Neural progenitor cell (in vitro differentiated cells): Measurements from ENCODE around the gene GRN. TPM values are rescaled to one million over a fixed set of nuclear protein-coding genes. Genes with fewer than 3 reads are reported as not detected.

Experiments
- DNase-seq: peaks from one replicate; pipeline ENCODE4 v3.0.0-alpha.2; 2016; ENCODE audit warnings: low spot score
- H2AFZ ChIP-seq: fragments of 200-600 bp; sonication (generic); replicated peaks from 2 replicates; pipeline ENCODE4 v1.6.1; 2016; ENCODE audit warnings: antibody characterized with exemption
- H3F3A ChIP-seq: fragments of 200-600 bp; sonication (generic); 2 replicates; pipeline ENCODE4 v1.6.1; 2016; ENCODE audit warnings: antibody characterized with exemption, low read depth
- H3K27ac ChIP-seq: fragments of 200-600 bp; sonication (generic); 2 replicates; pipeline ENCODE4 v1.5.1; 2016; ENCODE audit warnings: mild to moderate bottlenecking
- H3K27me3 ChIP-seq: fragments of 200-600 bp; sonication (generic); 2 replicates; pipeline ENCODE4 v1.6.1; 2016; ENCODE audit warnings: mild to moderate bottlenecking, moderate library complexity
- H3K36me3 ChIP-seq: fragments of 200-600 bp; sonication (generic); 2 replicates; pipeline ENCODE4 v1.5.1; 2016
- H3K4me1 ChIP-seq: fragments of 200-600 bp; sonication (generic); 2 replicates; pipeline ENCODE4 v1.6.1; 2016; ENCODE audit warnings: mixed run types
- H3K4me2 ChIP-seq: fragments of 200-600 bp; sonication (generic); 2 replicates; pipeline ENCODE4 v1.6.1; 2016
- H3K4me3 ChIP-seq: fragments of 200-600 bp; sonication (generic); 2 replicates; pipeline ENCODE4 v1.5.1; 2016
- H3K79me2 ChIP-seq: fragments of 200-600 bp; sonication (generic); 2 replicates; pipeline ENCODE4 v1.6.1; 2016; ENCODE audit warnings: low read depth
- H3K9ac ChIP-seq: fragments of 200-600 bp; sonication (generic); 2 replicates; pipeline ENCODE4 v1.6.1; 2016
- H3K9me3 ChIP-seq: fragments of 200-600 bp; sonication (generic); 2 replicates; pipeline ENCODE4 v1.5.1; 2016; ENCODE audit warnings: low read depth
- H4K20me1 ChIP-seq: fragments of 200-600 bp; sonication (generic); 2 replicates; pipeline ENCODE4 v1.6.1; 2016; ENCODE audit warnings: low read depth
- H3K27ac Mint-ChIP-seq: 3 replicates; pipeline ENCODE4 v1.8.0; 2021; ENCODE audit warnings: mixed read lengths
- H3K27me3 Mint-ChIP-seq: 2 replicates; pipeline ENCODE4 v1.8.0; 2022; ENCODE audit warnings: low read depth, mild to moderate bottlenecking, inconsistent platforms, moderate library complexity, mixed read lengths; ENCODE audit not compliant: insufficient read depth
- H3K36me3 Mint-ChIP-seq: 3 replicates; pipeline ENCODE4 v1.8.0; 2021; ENCODE audit warnings: mixed read lengths
- H3K4me1 Mint-ChIP-seq: 3 replicates; pipeline ENCODE4 v1.8.0; 2021; ENCODE audit warnings: mixed read lengths
- H3K4me3 Mint-ChIP-seq: 3 replicates; pipeline ENCODE4 v1.8.0; 2021; ENCODE audit warnings: mild to moderate bottlenecking, moderate library complexity, mixed read lengths
- H3K9me3 Mint-ChIP-seq: 3 replicates; pipeline ENCODE4 v1.8.0; 2020; ENCODE audit warnings: mixed read lengths
- EZH2 ChIP-seq: fragments of 200-600 bp; sonication (generic); IDR thresholded peaks from 2 replicates; pipeline ENCODE4 v1.6.1; 2017; ENCODE audit warnings: antibody characterized with exemption, mild to moderate bottlenecking, moderate library complexity
- EZH2phosphoT487 ChIP-seq: fragments of 200-600 bp; sonication (generic); IDR thresholded peaks from 2 replicates; pipeline ENCODE4 v1.6.1; 2017; ENCODE audit warnings: antibody characterized with exemption
- total RNA-seq: library from RNA; depleted of rRNA; stranded (reverse); fragments of >200 nt; gene quantifications from 2 replicates; pipeline ENCODE4 v1.2.3, GENCODE V29; 2015; ENCODE audit warnings: low replicate concordance
- TF ChIP-seq, protein P1 (sequence below): fragments of 200-600 bp; sonication (generic); IDR thresholded peaks from 2 replicates; pipeline ENCODE4 v1.5.1; 2017; ENCODE audit warnings: antibody characterized with exemption, mild to moderate bottlenecking

Gene GRN
- total RNA-seq, 1 donor from 2014 or later = 28.2 TPM

GRCh38 chr17:44334727-44335126, 10.4 kb upstream of the GRN start:
- Mint-ChIP-seq H3K36me3 (no peaks in the 10 kb centered on the region), H3K9me3 (no peaks in the 10 kb centered on the region), H3K4me1 (peaks cover 10% of the 10 kb centered on the region), H3K4me3 (no peak overlapping the region), H3K27me3 (peaks cover 6% of the 10 kb centered on the region), H3K27ac (no peak overlapping the region)
- H4K20me1 ChIP-seq = no peaks in the 10 kb centered on the region
- H3K4me2 ChIP-seq = no peak overlapping the region
- H3K79me2 ChIP-seq = no peaks in the 10 kb centered on the region
- H3K27me3 ChIP-seq = no peaks in the 10 kb centered on the region
- no peak for TF ChIP-seq EZH2phosphoT487
- no peak for TF ChIP-seq EZH2
- TF ChIP-seq, protein P1, sequence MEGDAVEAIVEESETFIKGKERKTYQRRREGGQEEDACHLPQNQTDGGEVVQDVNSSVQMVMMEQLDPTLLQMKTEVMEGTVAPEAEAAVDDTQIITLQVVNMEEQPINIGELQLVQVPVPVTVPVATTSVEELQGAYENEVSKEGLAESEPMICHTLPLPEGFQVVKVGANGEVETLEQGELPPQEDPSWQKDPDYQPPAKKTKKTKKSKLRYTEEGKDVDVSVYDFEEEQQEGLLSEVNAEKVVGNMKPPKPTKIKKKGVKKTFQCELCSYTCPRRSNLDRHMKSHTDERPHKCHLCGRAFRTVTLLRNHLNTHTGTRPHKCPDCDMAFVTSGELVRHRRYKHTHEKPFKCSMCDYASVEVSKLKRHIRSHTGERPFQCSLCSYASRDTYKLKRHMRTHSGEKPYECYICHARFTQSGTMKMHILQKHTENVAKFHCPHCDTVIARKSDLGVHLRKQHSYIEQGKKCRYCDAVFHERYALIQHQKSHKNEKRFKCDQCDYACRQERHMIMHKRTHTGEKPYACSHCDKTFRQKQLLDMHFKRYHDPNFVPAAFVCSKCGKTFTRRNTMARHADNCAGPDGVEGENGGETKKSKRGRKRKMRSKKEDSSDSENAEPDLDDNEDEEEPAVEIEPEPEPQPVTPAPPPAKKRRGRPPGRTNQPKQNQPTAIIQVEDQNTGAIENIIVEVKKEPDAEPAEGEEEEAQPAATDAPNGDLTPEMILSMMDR = no peak
- no peak overlapping the region for H3K4me3 ChIP-seq
- H3K36me3 ChIP-seq = no peaks in the 10 kb centered on the region
- H2AFZ ChIP-seq = no peak overlapping the region
- peaks cover 9% of the 10 kb centered on the region for H3F3A ChIP-seq
- no peak overlapping the region for H3K9ac ChIP-seq
- H3K4me1 ChIP-seq = no peaks in the 10 kb centered on the region
- DNase-seq = no peak
- H3K9me3 ChIP-seq = no peaks in the 10 kb centered on the region
- H3K27ac ChIP-seq = no peak overlapping the region

- no peak overlapping the region for H3K27ac ChIP-seq
- no peaks in the 10 kb centered on the region for H3K36me3 ChIP-seq
- no peak overlapping the region for H3K9ac ChIP-seq
- peaks cover 6% of the 10 kb centered on the region for H3K27me3 ChIP-seq
- no peak for DNase-seq
- no peaks in the 10 kb centered on the region for H3K9me3 Mint-ChIP-seq
- no peak overlapping the region for H3K4me2 ChIP-seq
- H3F3A ChIP-seq = peaks cover 9% of the 10 kb centered on the region
- no peaks in the 10 kb centered on the region for H3K36me3 Mint-ChIP-seq
- H2AFZ ChIP-seq = no peak overlapping the region
- peaks cover 10% of the 10 kb centered on the region for H3K4me1 Mint-ChIP-seq
- H3K27me3 Mint-ChIP-seq = peaks cover 6% of the 10 kb centered on the region
- no peaks in the 10 kb centered on the region for H3K4me1 ChIP-seq
- H3K4me3 ChIP-seq = no peak overlapping the region
- no peaks in the 10 kb centered on the region for H3K9me3 ChIP-seq
- H3K79me2 ChIP-seq = no peaks in the 10 kb centered on the region
- H4K20me1 ChIP-seq = no peaks in the 10 kb centered on the region
- TF ChIP-seq EZH2phosphoT487 (no peak), EZH2 (no peak)
- TF ChIP-seq, protein P1 = no peak
- no peak overlapping the region for H3K4me3 Mint-ChIP-seq
- H3K27ac Mint-ChIP-seq = no peak overlapping the region
Measured at GRCh38 chr17:44335564-44335963, 9.5 kb upstream of the GRN start.

DNA sequence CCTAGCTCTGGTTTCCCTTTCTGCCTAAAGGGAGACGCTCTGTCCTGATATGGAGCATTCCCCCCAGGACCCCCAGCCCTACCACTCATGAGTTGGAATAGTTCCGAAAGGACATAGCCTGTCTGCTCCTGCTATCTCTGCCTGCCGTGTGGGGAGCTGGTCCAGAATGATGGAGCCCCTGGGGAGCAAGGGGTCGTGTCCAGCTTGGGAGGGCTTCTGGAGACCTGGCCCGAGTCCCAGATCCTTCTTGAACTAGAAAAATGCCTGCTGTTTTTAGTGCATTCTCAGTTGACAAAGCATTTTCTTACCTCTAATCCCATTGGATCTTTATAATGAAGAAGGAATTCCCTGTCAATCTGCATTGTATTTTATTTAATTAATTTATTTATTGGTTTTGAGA, 9.1 kb upstream of the GRN start:
- no peak overlapping the region for H3K9ac ChIP-seq
- no peaks in the 10 kb centered on the region for H4K20me1 ChIP-seq
- no peaks in the 10 kb centered on the region for H3K36me3 Mint-ChIP-seq
- no peak for DNase-seq
- H3K27me3 ChIP-seq = peaks cover 8% of the 10 kb centered on the region
- peaks cover 9% of the 10 kb centered on the region for H3K4me1 Mint-ChIP-seq
- H2AFZ ChIP-seq = no peak overlapping the region
- peaks cover 6% of the 10 kb centered on the region for H3F3A ChIP-seq
- H3K27me3 Mint-ChIP-seq = peaks cover 6% of the 10 kb centered on the region
- H3K4me2 ChIP-seq = no peak overlapping the region
- H3K4me3 ChIP-seq = no peak overlapping the region
- no peak overlapping the region for H3K27ac Mint-ChIP-seq
- H3K9me3 Mint-ChIP-seq = no peaks in the 10 kb centered on the region
- no peaks in the 10 kb centered on the region for H3K36me3 ChIP-seq
- H3K79me2 ChIP-seq = no peaks in the 10 kb centered on the region
- no peak overlapping the region for H3K27ac ChIP-seq
- H3K9me3 ChIP-seq = no peaks in the 10 kb centered on the region
- TF ChIP-seq EZH2phosphoT487 = no peak
- no peak for TF ChIP-seq EZH2
- TF ChIP-seq, protein P1 = no peak
- H3K4me3 Mint-ChIP-seq = no peak overlapping the region
- H3K4me1 ChIP-seq = no peaks in the 10 kb centered on the region
